Testis (tissue), 2 donors: ENCODE data around the gene PACS1.

ENCODE experiments used
- POLR2A ChIP-seq: fragments of 450-650 bp; IDR thresholded peaks from one replicate; pipeline ENCODE4 v1.6.1; 2017; ENCODE audit warnings: antibody characterized with exemption, mild to moderate bottlenecking, moderate library complexity
- TF ChIP-seq, protein P1 (sequence below), 3 experiments: fragments of 450-650 bp in 2 of 3; fragments of 200-600 bp in 1 of 3; sonication (generic) in 1 of 3; IDR thresholded peaks; one replicate each; pipeline ENCODE4 v1.5.1; 2016 to 2019; ENCODE audit warnings: antibody characterized with exemption in 3 of 3, mild to moderate bottlenecking in 2 of 3, moderate library complexity in 1 of 3

DNA sequence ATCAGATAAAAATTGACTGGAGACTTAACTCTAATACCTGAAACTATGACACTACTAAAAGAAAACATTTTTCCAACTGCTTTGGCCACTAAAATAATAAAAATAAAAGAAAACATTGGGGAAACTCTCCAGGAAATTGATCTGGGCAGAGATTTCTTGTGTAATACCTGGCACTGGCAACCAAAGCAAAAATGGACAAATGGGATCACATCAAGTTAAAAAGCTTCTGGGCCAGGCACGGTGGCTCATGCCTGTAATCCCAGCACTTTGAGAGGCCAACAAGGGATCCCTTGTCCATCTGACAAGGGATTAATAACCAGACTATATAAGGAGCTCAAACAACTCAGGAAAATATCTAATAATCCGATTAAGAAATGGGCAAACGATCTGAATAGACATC lies 133.8 kb downstream of the PACS1 start:
- no peak for TF ChIP-seq POLR2A
- TF ChIP-seq, protein P1, sequence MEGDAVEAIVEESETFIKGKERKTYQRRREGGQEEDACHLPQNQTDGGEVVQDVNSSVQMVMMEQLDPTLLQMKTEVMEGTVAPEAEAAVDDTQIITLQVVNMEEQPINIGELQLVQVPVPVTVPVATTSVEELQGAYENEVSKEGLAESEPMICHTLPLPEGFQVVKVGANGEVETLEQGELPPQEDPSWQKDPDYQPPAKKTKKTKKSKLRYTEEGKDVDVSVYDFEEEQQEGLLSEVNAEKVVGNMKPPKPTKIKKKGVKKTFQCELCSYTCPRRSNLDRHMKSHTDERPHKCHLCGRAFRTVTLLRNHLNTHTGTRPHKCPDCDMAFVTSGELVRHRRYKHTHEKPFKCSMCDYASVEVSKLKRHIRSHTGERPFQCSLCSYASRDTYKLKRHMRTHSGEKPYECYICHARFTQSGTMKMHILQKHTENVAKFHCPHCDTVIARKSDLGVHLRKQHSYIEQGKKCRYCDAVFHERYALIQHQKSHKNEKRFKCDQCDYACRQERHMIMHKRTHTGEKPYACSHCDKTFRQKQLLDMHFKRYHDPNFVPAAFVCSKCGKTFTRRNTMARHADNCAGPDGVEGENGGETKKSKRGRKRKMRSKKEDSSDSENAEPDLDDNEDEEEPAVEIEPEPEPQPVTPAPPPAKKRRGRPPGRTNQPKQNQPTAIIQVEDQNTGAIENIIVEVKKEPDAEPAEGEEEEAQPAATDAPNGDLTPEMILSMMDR (IDR thresholded peaks at IDR 0.05), result no peak
